Right hindlimb (tissue), 1 donor: Measurements from ENCODE around the gene PSD.

ENCODE experiments used
- DNase-seq: peaks from one replicate; pipeline ENCODE4 v3.0.0-alpha.2; 2018

PSD gene

GRCh38 chr10:102438374-102438773 lies 19.8 kb upstream of the PSD start:
- DNase-seq: no peak

- DNase-seq: no peak
These were observed 18.9 kb upstream of the PSD start for GRCh38 chr10:102437515-102437914.

GRCh38 chr10:102436312-102436711 lies 17.7 kb upstream of the PSD start:
- no peak for DNase-seq

- no peak for DNase-seq
These were observed 17.1 kb upstream of the PSD start for GRCh38 chr10:102435529-102436233.

- no peak for DNase-seq
These were observed 16.5 kb upstream of the PSD start for GRCh38 chr10:102435133-102435497.

- no peak for DNase-seq
These were observed 16.0 kb upstream of the PSD start for GRCh38 chr10:102434394-102435132.

GRCh38 chr10:102433619-102434046 lies 15.0 kb upstream of the PSD start:
- no peak for DNase-seq

GRCh38 chr10:102432162-102432950 lies 13.8 kb upstream of the PSD start, which contains the start of gene CUEDC2:
TSS of gene CUEDC2 (minus strand) at chr10:102432574. CDS start at chr10:102425188, 7,386 bp downstream.
- peak; percentile 98 for DNase-seq

GRCh38 chr10:102431452-102432124 lies 13.0 kb upstream of the PSD start:
- no peak for DNase-seq

- no peak for DNase-seq
These were observed 10.9 kb upstream of the PSD start for GRCh38 chr10:102429468-102429867.

- DNase-seq: no peak
These were observed 8.3 kb upstream of the PSD start for GRCh38 chr10:102426803-102427287.

GRCh38 chr10:102425444-102425843 lies 6.9 kb upstream of the PSD start:
- DNase-seq: no peak

- no peak for DNase-seq
These were observed 6.3 kb upstream of the PSD start for GRCh38 chr10:102424916-102425315.

- DNase-seq: no peak
These were observed 5.6 kb upstream of the PSD start for GRCh38 chr10:102424145-102424544.

- peak; percentile 18 for DNase-seq
These were observed 4.9 kb upstream of the PSD start for GRCh38 chr10:102423372-102423968.

GRCh38 chr10:102422545-102423129 lies 4.1 kb upstream of the PSD start:
- peak; percentile 77 for DNase-seq

- DNase-seq: peak; percentile 32
These were observed 3.4 kb upstream of the PSD start for GRCh38 chr10:102421757-102422512.

GRCh38 chr10:102421507-102421756 lies 2.8 kb upstream of the PSD start:
- no peak for DNase-seq

GRCh38 chr10:102420714-102421506 lies 2.3 kb upstream of the PSD start, which contains the start of gene FBXL15:
TSS of gene FBXL15 (plus strand) at chr10:102420836. CDS start at chr10:102421130, 294 bp downstream.
- DNase-seq: peak; percentile 96

GRCh38 chr10:102420181-102420713 lies 1.7 kb upstream of the PSD start:
- no peak for DNase-seq
